Gastrocnemius medialis (tissue), 4 donors: ENCODE measurements around the gene KRT38. TPM values are rescaled to one million over a fixed set of nuclear protein-coding genes. Genes with fewer than 3 reads are reported as not detected.
"Not testable (repeated sequence)": the region's sequence is repeated elsewhere in the genome, so short reads cannot be mapped to it uniquely, and the experiment has no call there.

Experiments used
- ATAC-seq, 2 donors: fragments of 150-250 bp; one replicate each; pipeline ENCODE4 v1.9.1; 2016
- DNase-seq, 2 donors: peaks; one replicate each; pipeline ENCODE4 v3.0.0-alpha.2; 2019
- H3K27ac ChIP-seq, 4 donors: fragments of 200-600 bp; sonication (generic); 1 replicate in 1 of 4; 2 replicates in 3 of 4; pipeline ENCODE4 v1.5.1; 2016 to 2018; ENCODE audit warnings: mild to moderate bottlenecking in 2 of 4, moderate library complexity in 1 of 4
- H3K27me3 ChIP-seq, 3 donors: fragments of 200-600 bp; sonication (generic) in 2 of 3; 1 replicate in 1 of 3; 2 replicates in 2 of 3; pipeline versions ENCODE4 v1.5.1 to v1.6.0; 2016 to 2019; ENCODE audit warnings: mild to moderate bottlenecking in 1 of 3, moderate library complexity in 1 of 3
- H3K36me3 ChIP-seq, 2 donors: fragments of 200-600 bp; sonication (generic) in 1 of 2; one replicate each; pipeline ENCODE4 v1.5.1; 2017 to 2018
- H3K4me1 ChIP-seq, 2 donors: fragments of 200-600 bp; sonication (generic) in 1 of 2; one replicate each; pipeline ENCODE4 v1.5.1; 2016 to 2017; ENCODE audit warnings: mild to moderate bottlenecking in 2 of 2
- H3K4me3 ChIP-seq, 4 donors: fragments of 200-600 bp; sonication (generic) in 3 of 4; 1 replicate in 1 of 4; 2 replicates in 3 of 4; pipeline ENCODE4 v1.5.1; 2016 to 2019; ENCODE audit warnings: mild to moderate bottlenecking in 2 of 4
- H3K9me3 ChIP-seq, 3 donors: fragments of 200-600 bp; sonication (generic) in 2 of 3; 1 replicate in 1 of 3; 2 replicates in 2 of 3; pipeline ENCODE4 v1.5.1; 2016 to 2019
- POLR2A ChIP-seq, 2 donors: fragments of 450-650 bp; IDR thresholded peaks; one replicate each; pipeline ENCODE4 v1.6.1; 2017; ENCODE audit warnings: antibody characterized with exemption in 2 of 2, mild to moderate bottlenecking in 2 of 2, moderate library complexity in 2 of 2
- in situ Hi-C, 4 donors: fragments of 200-750 bp; cut with MboI; loops; one replicate each; pipeline versions ENCODE4 v1.15.0 to v1.8.0; 2017; ENCODE audit warnings: low sequenced_read_pairs in 4 of 4
- intact Hi-C: fragments of 100-400 bp; cut with DNase I; formaldehyde crosslinking; loops from one replicate; pipeline ENCODE4 v1.15.1; 2023; ENCODE audit warnings: low total_unique reads
- total RNA-seq, 4 donors: library from RNA; depleted of rRNA; stranded (reverse); fragments of >200 nt; gene quantifications; one replicate each; pipeline versions ENCODE4 v1.1.0 to v1.2.3, GENCODE V29; 2016
- TF ChIP-seq, protein P1 (sequence below), 5 experiments: fragments of 450-650 bp in 3 of 5; fragments of 200-600 bp in 2 of 5; sonication (generic) in 2 of 5; IDR thresholded peaks in 4 of 5; conservative IDR thresholded peaks in 1 of 5; 1 replicate in 4 of 5; 2 replicates in 1 of 5; pipeline ENCODE4 v1.5.1; 2016 to 2019; ENCODE audit warnings: antibody characterized with exemption in 5 of 5, mild to moderate bottlenecking in 3 of 5, moderate library complexity in 3 of 5

KRT38 gene
- total RNA-seq, 4 donors from 2014 or later: not detected

DNA sequence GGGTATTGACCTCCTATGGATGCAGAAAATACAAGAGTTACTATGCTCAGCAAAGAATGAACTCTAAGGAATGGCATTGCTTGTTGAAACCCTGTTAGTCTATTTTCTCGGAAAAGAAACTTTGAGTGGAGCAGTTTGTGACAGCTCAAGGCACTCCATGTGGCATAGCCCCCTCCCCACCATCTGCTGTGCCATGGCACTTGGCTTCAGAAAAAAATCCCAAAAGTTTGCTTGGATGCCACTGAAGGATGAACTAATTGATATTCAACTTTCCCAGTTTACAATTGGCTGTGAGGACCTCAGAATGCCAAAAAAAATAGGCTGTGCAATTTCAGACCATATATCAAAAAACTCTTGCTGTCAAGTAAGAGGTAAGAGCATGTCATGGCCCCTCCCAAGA, 45.2 kb downstream of the KRT38 start:
- intact Hi-C loops: no loop called here
- no peaks in the 10 kb centered on the region for H3K36me3 ChIP-seq
- H3K27ac ChIP-seq: no peak overlapping the region
- no peaks in the 10 kb centered on the region for H3K9me3 ChIP-seq
- no peak for TF ChIP-seq POLR2A (IDR thresholded peaks at IDR 0.05)
- TF ChIP-seq, protein P1, sequence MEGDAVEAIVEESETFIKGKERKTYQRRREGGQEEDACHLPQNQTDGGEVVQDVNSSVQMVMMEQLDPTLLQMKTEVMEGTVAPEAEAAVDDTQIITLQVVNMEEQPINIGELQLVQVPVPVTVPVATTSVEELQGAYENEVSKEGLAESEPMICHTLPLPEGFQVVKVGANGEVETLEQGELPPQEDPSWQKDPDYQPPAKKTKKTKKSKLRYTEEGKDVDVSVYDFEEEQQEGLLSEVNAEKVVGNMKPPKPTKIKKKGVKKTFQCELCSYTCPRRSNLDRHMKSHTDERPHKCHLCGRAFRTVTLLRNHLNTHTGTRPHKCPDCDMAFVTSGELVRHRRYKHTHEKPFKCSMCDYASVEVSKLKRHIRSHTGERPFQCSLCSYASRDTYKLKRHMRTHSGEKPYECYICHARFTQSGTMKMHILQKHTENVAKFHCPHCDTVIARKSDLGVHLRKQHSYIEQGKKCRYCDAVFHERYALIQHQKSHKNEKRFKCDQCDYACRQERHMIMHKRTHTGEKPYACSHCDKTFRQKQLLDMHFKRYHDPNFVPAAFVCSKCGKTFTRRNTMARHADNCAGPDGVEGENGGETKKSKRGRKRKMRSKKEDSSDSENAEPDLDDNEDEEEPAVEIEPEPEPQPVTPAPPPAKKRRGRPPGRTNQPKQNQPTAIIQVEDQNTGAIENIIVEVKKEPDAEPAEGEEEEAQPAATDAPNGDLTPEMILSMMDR (IDR thresholded peaks at IDR 0.05 in 4 of 5, conservative IDR thresholded peaks at IDR 0.05 in 1 of 5): no peak
- no peak for ATAC-seq
- no peak overlapping the region for H3K4me3 ChIP-seq
- in situ Hi-C loops: no loop called here
- DNase-seq: no peak
- H3K27me3 ChIP-seq: no peaks in the 10 kb centered on the region
- H3K4me1 ChIP-seq: peaks cover 0 to 11% of the 10 kb centered on the region in 2 donors

DNA sequence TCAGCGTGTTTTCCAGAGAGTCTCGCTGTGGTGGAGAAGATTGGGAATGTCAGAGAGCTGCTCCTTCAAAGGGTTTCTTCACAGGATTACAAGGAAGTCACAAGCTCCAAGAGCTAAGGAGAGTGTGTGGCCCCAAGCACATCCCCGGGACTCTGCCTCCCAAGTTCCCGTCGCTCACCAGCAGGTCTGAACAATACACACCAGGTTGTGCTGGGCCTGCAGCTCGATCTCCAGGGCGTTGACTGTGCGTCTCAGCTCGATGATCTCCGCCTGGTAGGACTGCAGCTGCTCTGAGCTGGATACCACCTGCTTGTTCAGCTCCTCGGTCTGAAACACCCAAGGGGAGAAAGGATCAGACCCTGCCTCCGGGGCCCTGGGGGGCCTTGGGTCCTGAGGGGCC, 45.7 kb downstream of the KRT38 start:
- H3K9me3 ChIP-seq, H3K27me3 ChIP-seq, H3K27ac ChIP-seq, ATAC-seq, DNase-seq, in situ Hi-C loops, H3K36me3 ChIP-seq, H3K4me3 ChIP-seq, intact Hi-C loops: not testable (repeated sequence)
- H3K4me1 ChIP-seq: peaks cover 0 to 11% of the 10 kb centered on the region in 2 donors

DNA sequence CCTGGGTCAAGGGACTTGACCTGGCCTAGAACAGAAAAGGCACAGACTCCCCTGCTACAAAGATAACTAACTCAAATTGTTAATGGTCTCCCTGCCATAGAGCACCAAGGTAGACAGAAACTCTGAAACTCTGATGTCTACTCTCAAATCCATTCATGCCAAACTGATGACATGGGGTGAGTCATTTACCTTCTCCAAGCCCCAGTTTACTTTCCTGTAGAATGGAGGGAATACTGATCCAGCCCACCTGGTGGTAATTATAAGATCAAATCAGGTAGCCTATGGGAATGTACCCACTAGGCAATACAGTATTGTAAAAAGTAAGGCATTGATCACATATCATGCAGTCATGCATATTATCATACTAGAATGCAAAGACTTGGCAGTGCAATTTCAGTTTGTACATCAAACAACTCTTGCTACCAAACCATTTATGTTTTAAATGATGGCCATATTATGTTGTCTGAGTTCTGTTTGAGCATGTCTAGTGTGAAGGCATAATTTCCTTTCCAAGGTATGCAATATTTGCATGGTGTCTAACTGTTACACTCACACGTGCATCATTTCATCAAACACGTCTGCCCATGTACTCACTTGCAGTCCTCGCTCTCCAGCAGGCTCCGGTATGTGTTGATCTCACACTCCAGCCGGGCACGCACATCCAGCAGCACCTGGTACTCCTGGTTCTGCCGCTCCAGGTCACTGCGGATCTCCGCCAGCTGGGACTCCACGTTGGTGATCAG, 46.4 kb downstream of the KRT38 start:
- no peak overlapping the region for H3K27ac ChIP-seq
- no peaks in the 10 kb centered on the region for H3K27me3 ChIP-seq
- H3K4me3 ChIP-seq: no peak overlapping the region
- H3K4me1 ChIP-seq: peaks cover 0 to 11% of the 10 kb centered on the region in 2 donors
- ATAC-seq (no peak), DNase-seq (no peak)
- intact Hi-C loops (no loop called here), in situ Hi-C loops (no loop called here)
- no peaks in the 10 kb centered on the region for H3K36me3 ChIP-seq
- no peaks in the 10 kb centered on the region for H3K9me3 ChIP-seq
- TF ChIP-seq POLR2A (IDR thresholded peaks at IDR 0.05): no peak
- TF ChIP-seq, protein P1 (IDR thresholded peaks at IDR 0.05 in 4 of 5, conservative IDR thresholded peaks at IDR 0.05 in 1 of 5): no peak

DNA sequence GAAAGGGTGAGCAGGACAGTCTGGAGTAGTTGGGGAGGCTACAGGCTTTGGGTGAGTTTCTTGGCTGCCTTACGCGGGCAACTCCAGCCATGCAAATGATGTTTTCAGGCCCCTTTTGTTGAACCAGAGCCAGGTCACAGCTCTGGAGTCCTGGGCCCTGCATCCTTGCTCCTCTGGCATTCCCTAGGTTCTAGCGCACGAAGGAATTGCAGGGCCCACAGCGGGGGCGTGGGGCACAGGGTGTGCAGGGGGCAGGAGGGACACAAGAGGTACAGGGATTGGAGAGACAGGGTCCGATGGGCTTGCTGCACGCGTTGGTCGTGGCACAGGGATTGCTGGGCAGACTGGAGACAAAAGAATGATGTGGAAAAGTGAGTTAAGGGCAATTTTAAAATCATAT, 47.0 kb downstream of the KRT38 start:
- Histone ChIP-seq H3K27ac (no peak overlapping the region), H3K4me3 (no peak overlapping the region), H3K9me3 (no peaks in the 10 kb centered on the region), H3K27me3 (no peaks in the 10 kb centered on the region), H3K4me1 (peaks cover 0 to 11% of the 10 kb centered on the region in 2 donors), H3K36me3 (no peaks in the 10 kb centered on the region)
- ATAC-seq (no peak), DNase-seq (no peak)
- intact Hi-C loops: no loop called here
- TF ChIP-seq, protein P1 (IDR thresholded peaks at IDR 0.05 in 4 of 5, conservative IDR thresholded peaks at IDR 0.05 in 1 of 5): no peak
- no peak for TF ChIP-seq POLR2A (IDR thresholded peaks at IDR 0.05)
- in situ Hi-C loops: no loop called here

DNA sequence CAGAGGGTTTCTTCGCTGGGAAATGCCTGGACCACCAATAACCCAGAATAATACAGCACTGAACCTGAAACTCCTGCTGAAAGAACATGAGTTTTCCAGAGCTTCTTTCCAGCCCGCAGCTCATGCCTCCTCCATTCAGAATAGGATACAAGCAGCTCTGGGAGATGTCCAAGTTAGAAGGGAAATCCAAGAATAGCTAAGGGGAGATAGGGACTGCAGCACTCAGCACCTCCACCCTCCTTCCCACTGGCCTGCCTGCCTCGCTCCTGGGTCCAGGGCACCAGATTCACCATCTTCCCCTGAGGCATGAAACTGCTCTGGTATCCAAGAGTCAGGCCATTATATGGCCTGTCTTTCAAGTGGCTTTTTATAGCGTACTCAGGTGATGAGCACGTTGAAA, 47.5 kb downstream of the KRT38 start:
- intact Hi-C loops: no loop called here

More for the DNA sequence above, 47.5 kb downstream of the KRT38 start:
- in situ Hi-C loops: no loop called here
- no peak overlapping the region for H3K4me3 ChIP-seq
- no peaks in the 10 kb centered on the region for H3K36me3 ChIP-seq
- DNase-seq (no peak), ATAC-seq (no peak)
- no peaks in the 10 kb centered on the region for H3K9me3 ChIP-seq
- no peak for TF ChIP-seq POLR2A (IDR thresholded peaks at IDR 0.05)
- TF ChIP-seq, protein P1 (IDR thresholded peaks at IDR 0.05 in 4 of 5, conservative IDR thresholded peaks at IDR 0.05 in 1 of 5): no peak
- H3K4me1 ChIP-seq: peaks cover 0 to 11% of the 10 kb centered on the region in 2 donors
- no peaks in the 10 kb centered on the region for H3K27me3 ChIP-seq
- no peak overlapping the region for H3K27ac ChIP-seq
